PC-3 (cell line): ENCODE data around the gene SCNN1B. TPM values are rescaled to one million over a fixed set of nuclear protein-coding genes. Genes with fewer than 3 reads are reported as not detected.

ENCODE experiments used
- ATAC-seq: fragments of 200-7000 bp; cut with Tn5 transposase; 2 replicates; pipeline ENCODE4 v1.9.1; 2020; ENCODE audit warnings: mild to moderate bottlenecking, moderate library complexity
- BruUV-seq: library from RNA; stranded (reverse); fragments of 400-500 nt; replicated peaks from 2 replicates; lab custom pipeline; 2021; lab: Mats Ljungman, UMichigan
- CTCF ChIA-PET: fragments of 300-600 bp; sonication (Branson Sonifier 250); formaldehyde crosslinking; loops from one replicate; lab custom pipeline; 2022; ENCODE audit warnings: antibody characterized with exemption; lab: Charles Lee
- POLR2A ChIA-PET: fragments of 300-600 bp; sonication (Branson Sonifier 250); formaldehyde crosslinking; loops from one replicate; lab custom pipeline; 2022; ENCODE audit warnings: antibody characterized with exemption; ENCODE audit not compliant: unreplicated experiment; lab: Charles Lee
- DNase-seq: peaks from one replicate; pipeline ENCODE4 v3.0.0-alpha.2; 2015
- H2AFZ ChIP-seq: fragments of 300-600 bp; sonication (generic); 2 replicates; pipeline ENCODE4 v1.6.0; 2016; ENCODE audit warnings: antibody characterized with exemption, low read length
- H3F3A ChIP-seq: fragments of 300-600 bp; sonication (generic); one replicate; pipeline ENCODE4 v1.6.0; 2017; ENCODE audit warnings: antibody characterized with exemption, low read length, control low read depth, mild to moderate bottlenecking; ENCODE audit not compliant: unreplicated experiment
- H3K27ac ChIP-seq: fragments of 300-600 bp; sonication (generic); 2 replicates; pipeline ENCODE4 v1.5.1; 2016; ENCODE audit warnings: mild to moderate bottlenecking, low read length
- H3K27me3 ChIP-seq: fragments of 300-600 bp; sonication (generic); 2 replicates; pipeline ENCODE4 v1.6.1; 2016; ENCODE audit warnings: low read length, mixed read lengths
- H3K36me3 ChIP-seq: fragments of 300-600 bp; sonication (generic); 2 replicates; pipeline ENCODE4 v1.6.1; 2016; ENCODE audit warnings: low read depth, mixed run types, low read length, mixed read lengths
- H3K4me1 ChIP-seq: fragments of 300-600 bp; sonication (generic); 2 replicates; pipeline ENCODE4 v1.5.1; 2016; ENCODE audit warnings: low read length; ENCODE audit not compliant: insufficient read depth
- H3K4me2 ChIP-seq: fragments of 300-600 bp; sonication (generic); 2 replicates; pipeline ENCODE4 v1.6.0; 2016; ENCODE audit warnings: low read length
- H3K4me3 ChIP-seq: fragments of 300-600 bp; sonication (generic); 2 replicates; pipeline ENCODE4 v1.5.1; 2016; ENCODE audit warnings: mild to moderate bottlenecking, low read length, mixed read lengths
- H3K79me2 ChIP-seq: fragments of 300-600 bp; sonication (generic); 2 replicates; pipeline ENCODE4 v1.6.1; 2017; ENCODE audit warnings: low read length, mixed read lengths
- H3K9ac ChIP-seq: fragments of 300-600 bp; sonication (generic); 2 replicates; pipeline ENCODE4 v1.6.0; 2016; ENCODE audit warnings: mild to moderate bottlenecking, low read length
- H3K9me2 ChIP-seq: fragments of 300-600 bp; sonication (generic); replicated peaks from 2 replicates; pipeline ENCODE4 v1.6.1; 2016; ENCODE audit warnings: mixed run types, low read length, mixed read lengths
- H3K9me3 ChIP-seq: fragments of 300-600 bp; sonication (generic); 2 replicates; pipeline ENCODE4 v1.6.1; 2016; ENCODE audit warnings: low read length, mixed read lengths
- H4K20me1 ChIP-seq: fragments of 300-600 bp; sonication (generic); 2 replicates; pipeline ENCODE4 v1.6.1; 2016; ENCODE audit warnings: low read length, mixed read lengths
- CTCF ChIP-seq: fragments of 300-600 bp; sonication (generic); conservative IDR thresholded peaks from 2 replicates; pipeline ENCODE4 v1.5.1; 2017; ENCODE audit warnings: antibody characterized with exemption, low read depth, mild to moderate bottlenecking, low read length
- EZH2 ChIP-seq: fragments of 300-600 bp; sonication (generic); IDR thresholded peaks from one replicate; pipeline ENCODE4 v1.6.1; 2017; ENCODE audit warnings: antibody characterized with exemption, mild to moderate bottlenecking, low read length; ENCODE audit not compliant: unreplicated experiment
- EZH2phosphoT487 ChIP-seq: fragments of 300-600 bp; sonication (generic); IDR thresholded peaks from 2 replicates; pipeline ENCODE4 v1.6.1; 2018; ENCODE audit warnings: mild to moderate bottlenecking, antibody characterized with exemption, low read length, borderline replicate concordance
- intact Hi-C: fragments of 100-400 bp; cut with micrococcal nuclease; formaldehyde crosslinking; loops from 2 replicates; pipeline ENCODE4 v1.9.0; 2023
- total RNA-seq: library from RNA; depleted of rRNA; stranded (reverse); fragments of >200 nt; gene quantifications from 2 replicates; pipeline ENCODE4 v1.2.3, GENCODE V29; 2014

The SCNN1B gene
- total RNA-seq, 1 experiment from 2014 or later, result 4.1 TPM

GRCh38 chr16:23303685-23304084 is 1.6 kb downstream of the SCNN1B start:
- Histone ChIP-seq H3K4me2 (no peak overlapping the region), H4K20me1 (no peaks in the 10 kb centered on the region), H3K36me3 (no peaks in the 10 kb centered on the region), H3F3A (no peaks in the 10 kb centered on the region), H3K27me3 (no peaks in the 10 kb centered on the region), H3K4me3 (no peak overlapping the region), H3K9me2 (no peaks in the 10 kb centered on the region), H3K79me2 (no peaks in the 10 kb centered on the region), H3K9me3 (no peaks in the 10 kb centered on the region), H2AFZ (no peak overlapping the region), H3K9ac (no peak overlapping the region), H3K27ac (no peak overlapping the region), H3K4me1 (peaks cover 4% of the 10 kb centered on the region; the same call in 1 of the 2 replicates)
- POLR2A ChIA-PET, result no interaction called here
- ATAC-seq, result no peak
- CTCF ChIA-PET, result no interaction called here
- intact Hi-C loops, result no loop called here
- no peak for DNase-seq
- TF ChIP-seq EZH2phosphoT487 (no peak), CTCF (no peak), EZH2 (no peak)
- BruUV-seq, result no TSS peak

- Histone ChIP-seq H3K27ac (no peak overlapping the region), H3K9ac (no peak overlapping the region), H3K4me1 (peaks cover 4% of the 10 kb centered on the region; the same call in 1 of the 2 replicates), H3K36me3 (no peaks in the 10 kb centered on the region), H4K20me1 (no peaks in the 10 kb centered on the region), H3K9me3 (no peaks in the 10 kb centered on the region), H3K4me2 (no peak overlapping the region), H3K27me3 (no peaks in the 10 kb centered on the region), H3K4me3 (no peak overlapping the region), H3K79me2 (no peaks in the 10 kb centered on the region), H3K9me2 (no peaks in the 10 kb centered on the region), H3F3A (no peaks in the 10 kb centered on the region), H2AFZ (no peak overlapping the region)
- no TSS peak for BruUV-seq
- CTCF ChIA-PET, result no interaction called here
- DNase-seq (no peak), ATAC-seq (no peak)
- POLR2A ChIA-PET, result no interaction called here
- intact Hi-C loops, result no loop called here
- TF ChIP-seq EZH2, result no peak
- no peak for TF ChIP-seq EZH2phosphoT487
- TF ChIP-seq CTCF, result no peak
Observed at GRCh38 chr16:23304620-23305019, 2.5 kb downstream of the SCNN1B start.

GRCh38 chr16:23306199-23307100 is 4.3 kb downstream of the SCNN1B start:
- Histone ChIP-seq H3K36me3 (no peaks in the 10 kb centered on the region), H3K9me3 (no peaks in the 10 kb centered on the region), H3K4me3 (no peak overlapping the region), H3K9ac (no peak overlapping the region), H2AFZ (no peak overlapping the region), H3K27ac (no peak overlapping the region), H4K20me1 (no peaks in the 10 kb centered on the region), H3K9me2 (no peaks in the 10 kb centered on the region), H3K27me3 (no peaks in the 10 kb centered on the region), H3K4me2 (no peak overlapping the region), H3K79me2 (no peaks in the 10 kb centered on the region), H3K4me1 (peaks cover 4% of the 10 kb centered on the region; the same call in 1 of the 2 replicates), H3F3A (no peaks in the 10 kb centered on the region)
- ATAC-seq (no peak), DNase-seq (no peak)
- no TSS peak for BruUV-seq
- ChIA-PET POLR2A (no interaction called here), CTCF (no interaction called here)
- TF ChIP-seq CTCF (no peak), EZH2 (no peak), EZH2phosphoT487 (no peak)
- intact Hi-C loops, result no loop called here
